DMS114 treated with DMSO at 0.1 percent for 48 hours (cell line): ENCODE data around the gene POLR2E.

ENCODE experiments used
- DNase-seq: peaks from one replicate; lab custom pipeline; 2025; ENCODE audit not compliant: unreplicated experiment; lab: John Stamatoyannopoulos, UW

POLR2E gene

DNA sequence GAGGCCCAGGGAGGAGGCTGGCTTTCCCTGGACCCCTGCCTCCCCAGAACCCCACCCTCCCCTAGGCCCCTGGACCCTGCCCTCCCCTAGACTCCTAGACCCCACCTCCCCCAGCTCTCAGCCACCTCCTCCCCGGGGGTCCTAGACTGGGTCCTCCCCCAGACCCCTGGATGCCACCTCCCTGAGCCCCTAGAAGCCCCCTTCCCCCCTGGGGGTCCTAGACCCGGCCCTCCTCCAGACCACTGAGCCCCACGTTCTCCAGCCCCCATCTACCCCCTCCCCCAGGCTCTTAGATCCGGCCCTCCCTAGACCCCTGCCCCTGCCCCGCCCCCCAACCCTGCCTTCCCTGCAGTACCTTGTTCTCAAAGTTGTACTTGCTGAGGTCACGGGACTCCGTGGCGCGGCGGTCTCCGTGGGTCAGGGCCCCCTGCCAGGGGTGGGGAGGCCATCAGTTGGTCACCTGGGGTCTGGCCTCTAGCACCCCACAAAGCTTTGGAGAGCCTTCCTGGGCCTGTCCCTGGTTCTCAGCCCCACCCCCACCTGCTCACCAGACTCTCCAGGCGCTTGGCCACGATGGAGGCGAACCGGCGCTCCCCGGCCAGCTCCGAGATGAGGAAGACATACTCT is 16.6 kb upstream of the POLR2E start:
- DNase-seq: no peak

DNA sequence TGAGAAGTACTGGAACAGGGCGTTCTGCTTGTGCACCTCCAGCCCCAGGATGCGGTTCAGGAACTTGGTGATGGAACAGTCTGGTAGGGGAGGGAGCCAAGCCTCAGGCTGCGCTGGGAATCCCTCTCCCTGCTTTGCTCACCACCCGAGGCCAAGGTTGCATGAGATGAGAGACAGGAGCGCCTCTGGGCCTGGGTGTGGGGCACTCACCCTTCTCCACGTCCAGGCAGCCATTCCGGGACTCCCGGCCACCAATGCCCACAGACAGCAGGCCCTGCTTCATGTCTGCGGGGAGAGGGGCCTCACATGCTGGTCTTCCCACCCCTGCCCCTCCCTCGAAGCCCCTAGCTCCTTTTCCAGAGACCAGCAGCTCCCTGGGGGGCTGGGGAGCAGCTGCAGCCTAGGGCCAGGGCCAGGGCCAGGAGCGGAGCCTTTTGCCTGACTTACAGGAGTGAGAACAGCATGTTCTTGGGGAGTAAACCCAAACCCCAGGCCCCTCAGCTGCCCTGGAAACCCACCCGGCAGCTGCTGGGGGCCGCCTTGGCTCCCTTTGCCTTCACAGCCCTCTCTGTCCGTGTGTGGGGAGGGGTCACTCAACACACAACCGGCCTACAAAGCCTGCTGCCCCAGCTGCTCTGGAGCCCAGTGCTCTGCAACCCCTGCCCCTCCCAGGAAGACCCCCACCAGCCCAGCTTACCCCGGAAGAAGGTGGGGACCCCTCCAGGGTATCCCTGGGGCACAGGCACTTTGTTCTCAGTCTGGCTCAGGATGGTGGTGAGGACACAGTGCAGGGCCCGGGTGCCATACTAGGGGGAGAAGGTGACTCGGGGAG is 15.8 kb upstream of the POLR2E start:
- DNase-seq: no peak

DNA sequence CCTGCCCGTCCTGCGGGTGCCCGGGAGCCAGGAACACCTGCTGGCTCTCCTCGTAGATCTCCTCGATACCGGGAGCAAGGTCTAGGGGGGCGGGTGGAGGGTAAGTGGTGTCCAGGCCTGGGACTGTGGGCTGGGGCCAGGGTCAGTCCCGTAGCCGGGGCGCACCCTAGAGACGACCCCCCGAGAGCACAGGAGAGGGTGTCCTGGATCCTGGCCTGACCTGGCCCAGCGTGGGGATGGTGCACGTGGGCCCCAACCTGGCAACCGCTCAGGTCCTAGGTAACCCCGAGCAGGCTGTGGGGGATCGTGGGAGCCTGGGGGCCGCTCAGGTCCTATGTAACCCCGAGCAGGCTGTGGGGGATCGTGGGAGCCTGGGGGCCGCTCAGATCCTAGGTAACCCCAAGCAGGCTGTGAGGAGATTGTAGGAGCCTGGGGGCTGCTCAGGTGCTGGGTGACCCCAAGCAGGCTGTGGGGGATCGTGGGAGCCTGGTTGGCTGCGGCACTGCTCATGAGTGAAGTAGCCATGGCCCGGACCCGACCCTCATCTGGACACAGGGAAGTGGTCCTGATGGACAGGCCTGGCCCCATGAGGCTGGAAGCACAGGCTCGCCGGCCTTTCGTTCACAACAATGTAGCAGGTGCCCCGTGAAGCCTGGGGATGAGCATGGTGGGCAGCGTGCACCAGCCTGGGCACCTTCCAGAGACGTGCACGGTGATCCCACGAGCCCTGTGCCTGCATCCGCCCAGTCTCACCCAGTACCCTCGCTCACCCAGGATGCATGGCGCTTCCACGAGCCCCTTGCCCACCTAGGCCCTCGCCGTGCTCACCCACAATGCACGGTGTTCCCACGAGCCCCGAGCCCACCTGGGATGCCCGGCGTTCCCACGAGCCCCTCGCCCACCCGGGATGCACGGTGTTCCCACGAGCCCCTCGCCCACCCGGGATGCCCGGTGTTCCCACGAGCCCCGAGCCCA is 14.8 kb upstream of the POLR2E start:
- DNase-seq: no peak

DNA sequence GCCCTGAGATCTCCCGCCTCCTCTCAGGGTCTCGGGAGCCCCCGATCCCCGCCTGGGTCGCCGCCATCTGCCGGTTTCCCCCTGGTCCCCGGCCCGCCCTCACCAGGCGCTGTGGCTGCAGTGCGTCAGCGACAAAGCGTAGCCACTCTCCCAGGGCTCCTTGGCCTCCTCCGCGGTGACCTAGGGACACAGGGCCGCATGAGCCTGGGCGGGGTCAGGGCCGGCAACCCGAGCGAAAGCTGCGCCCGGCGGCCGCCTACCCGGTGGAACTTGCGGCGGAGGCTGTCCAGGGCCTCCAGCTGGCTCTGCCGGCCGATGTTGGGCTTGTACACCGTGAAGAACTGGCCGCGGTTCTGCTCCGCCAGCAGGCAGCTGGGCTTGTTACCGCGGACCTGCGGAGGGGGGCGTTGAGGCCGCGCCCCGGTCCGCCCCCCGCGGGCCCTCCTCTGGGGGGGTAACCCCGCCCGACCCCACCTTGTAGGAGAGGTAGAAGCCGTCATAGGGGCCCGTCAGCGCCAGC is 13.9 kb upstream of the POLR2E start:
- no peak for DNase-seq

DNA sequence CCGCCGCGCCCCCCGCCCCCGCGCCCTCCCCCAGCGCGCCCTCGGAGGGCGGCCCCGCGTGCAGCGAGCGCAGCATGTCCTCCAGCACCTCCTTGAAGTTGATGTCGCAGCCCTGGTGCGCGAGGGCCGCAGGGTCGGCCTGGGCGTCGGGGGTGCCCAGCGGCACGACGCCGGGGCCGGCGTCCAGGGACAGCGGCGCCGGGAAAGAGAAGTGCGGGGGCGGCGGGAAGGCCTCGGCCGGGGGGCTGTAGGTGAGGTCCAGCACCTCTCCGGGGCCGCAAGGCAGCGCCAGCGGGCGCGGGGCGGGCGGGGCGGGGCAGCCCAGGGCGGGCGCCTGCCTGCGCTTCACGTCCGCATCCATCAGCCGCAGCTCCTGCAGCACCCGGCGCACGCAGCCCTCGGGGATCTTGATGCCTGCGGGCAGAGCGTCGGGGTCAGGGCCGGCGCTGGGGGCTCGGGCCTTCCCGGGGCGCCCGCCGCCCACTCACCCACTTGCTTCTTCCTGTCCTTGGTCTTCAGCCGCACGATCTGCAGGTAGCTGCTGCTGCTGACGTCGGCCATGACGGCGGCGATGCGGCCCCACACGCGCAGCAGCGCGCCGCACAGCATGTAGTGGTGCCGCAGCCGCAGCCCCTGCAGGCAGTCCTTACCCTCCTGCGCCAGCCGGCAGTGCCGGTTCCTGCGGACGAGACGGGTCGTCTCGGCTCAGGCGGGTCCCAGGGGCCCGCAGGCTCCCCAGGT is 13.3 kb upstream of the POLR2E start:
- DNase-seq: no peak

DNA sequence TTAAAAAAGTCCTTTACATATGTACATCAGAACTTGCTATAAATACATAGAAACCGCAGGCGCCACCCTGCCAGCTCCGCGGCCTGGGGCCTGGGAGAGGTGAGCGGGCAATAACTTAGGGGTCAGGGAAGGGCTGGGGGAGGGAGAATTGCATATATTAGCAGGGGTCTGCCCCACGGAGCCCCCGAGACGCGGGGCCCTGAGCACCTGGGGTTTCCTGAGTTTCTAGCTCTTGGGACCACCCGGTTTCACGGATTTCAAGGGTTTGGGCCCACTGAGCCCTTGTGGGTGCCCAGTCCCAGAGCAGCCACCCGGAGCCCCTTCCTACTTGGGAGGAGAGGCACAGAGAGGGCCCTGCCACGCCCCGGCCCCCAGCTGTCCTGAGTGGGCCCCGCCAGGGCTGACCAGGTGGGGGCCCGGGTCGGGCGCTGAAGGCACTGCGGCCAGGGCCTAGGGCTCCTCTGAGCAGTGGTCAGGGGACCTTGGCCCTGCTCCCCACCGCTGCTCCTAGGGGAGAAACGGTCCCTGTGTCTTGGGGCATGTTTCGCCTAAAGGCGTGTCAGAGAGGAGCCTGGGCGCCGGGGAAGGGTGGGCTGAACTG is 12.6 kb upstream of the POLR2E start:
- no peak for DNase-seq

DNA sequence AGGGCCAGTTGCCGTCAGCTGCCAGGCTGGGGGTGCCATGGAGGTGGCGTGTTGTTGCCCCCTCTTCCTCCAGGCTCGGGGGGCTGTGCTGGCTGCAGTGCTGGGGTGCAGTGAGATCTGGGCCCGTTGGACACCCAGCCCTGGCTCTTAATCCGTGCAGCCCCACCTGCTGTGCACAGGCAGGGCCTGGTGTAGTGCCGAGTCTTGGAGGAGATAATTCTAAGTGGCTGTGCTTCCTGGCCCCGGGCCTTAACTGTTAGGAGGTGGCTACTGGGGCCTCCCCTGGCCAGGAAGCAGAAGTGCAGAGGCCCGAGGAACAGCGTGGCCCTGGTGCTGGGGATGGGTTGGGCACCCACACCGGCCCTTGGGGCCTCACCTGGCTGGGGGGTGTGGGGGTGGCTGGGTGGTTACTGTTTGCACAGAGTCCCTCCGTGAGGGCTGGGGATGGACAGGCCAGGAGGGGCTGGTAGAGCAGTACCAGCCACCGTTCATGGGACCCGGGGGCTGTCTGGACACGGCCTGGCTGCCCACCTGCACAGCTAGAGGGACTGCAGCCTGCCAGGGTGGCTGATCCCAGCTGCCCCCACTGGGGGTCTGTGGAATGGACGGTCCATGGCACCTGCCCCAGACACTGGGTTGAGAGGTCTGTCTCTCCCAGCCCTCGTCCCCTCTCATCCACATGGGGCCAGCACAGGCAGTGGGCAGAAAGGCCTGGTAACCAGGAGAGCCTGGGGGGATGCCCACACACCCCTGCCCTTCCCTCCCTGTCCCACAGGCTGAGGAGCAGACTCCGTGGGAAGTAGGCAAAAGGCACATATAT is 11.9 kb upstream of the POLR2E start:
- DNase-seq: no peak

DNA sequence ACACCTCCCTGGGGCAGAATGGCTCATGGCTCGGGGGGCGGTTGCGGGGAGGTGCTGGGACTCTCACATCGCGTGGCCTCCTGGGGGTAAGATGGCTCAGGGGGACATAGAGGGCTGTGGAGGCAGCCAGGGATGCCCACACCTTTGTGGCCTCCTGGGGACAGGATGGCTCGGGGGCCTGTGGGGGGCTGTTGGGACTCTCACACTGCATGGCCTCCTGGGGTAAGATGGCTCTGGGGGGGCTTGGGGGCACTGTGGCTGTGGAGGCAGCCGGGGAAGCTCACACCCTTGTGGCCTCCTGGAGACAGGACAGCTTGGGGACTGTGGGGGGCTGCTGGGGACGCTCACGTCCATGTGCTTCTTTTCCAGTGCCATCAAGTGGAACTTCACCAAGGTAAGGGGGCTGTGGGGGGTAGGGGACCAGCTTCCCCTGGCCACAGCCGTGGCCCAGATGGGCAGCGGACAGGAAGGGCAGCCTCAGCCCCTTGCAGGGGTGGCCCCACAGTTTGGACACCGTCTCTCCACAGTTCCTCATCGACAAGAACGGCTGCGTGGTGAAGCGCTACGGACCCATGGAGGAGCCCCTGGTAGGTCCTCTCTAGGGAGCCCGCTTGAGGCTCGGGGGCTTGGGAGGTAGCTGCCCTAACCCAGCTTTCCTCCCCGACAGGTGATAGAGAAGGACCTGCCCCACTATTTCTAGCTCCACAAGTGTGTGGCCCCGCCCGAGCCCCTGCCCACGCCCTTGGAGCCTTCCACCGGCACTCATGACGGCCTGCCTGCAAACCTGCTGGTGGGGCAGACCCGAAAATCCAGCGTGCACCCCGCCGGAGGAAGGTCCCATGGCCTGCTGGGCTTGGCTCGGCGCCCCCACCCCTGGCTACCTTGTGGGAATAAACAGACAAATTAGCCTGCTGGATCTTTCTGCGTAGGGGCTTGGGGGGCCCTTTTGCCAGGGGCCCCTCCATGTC is 11.0 kb upstream of the POLR2E start:
- DNase-seq: no peak

DNA sequence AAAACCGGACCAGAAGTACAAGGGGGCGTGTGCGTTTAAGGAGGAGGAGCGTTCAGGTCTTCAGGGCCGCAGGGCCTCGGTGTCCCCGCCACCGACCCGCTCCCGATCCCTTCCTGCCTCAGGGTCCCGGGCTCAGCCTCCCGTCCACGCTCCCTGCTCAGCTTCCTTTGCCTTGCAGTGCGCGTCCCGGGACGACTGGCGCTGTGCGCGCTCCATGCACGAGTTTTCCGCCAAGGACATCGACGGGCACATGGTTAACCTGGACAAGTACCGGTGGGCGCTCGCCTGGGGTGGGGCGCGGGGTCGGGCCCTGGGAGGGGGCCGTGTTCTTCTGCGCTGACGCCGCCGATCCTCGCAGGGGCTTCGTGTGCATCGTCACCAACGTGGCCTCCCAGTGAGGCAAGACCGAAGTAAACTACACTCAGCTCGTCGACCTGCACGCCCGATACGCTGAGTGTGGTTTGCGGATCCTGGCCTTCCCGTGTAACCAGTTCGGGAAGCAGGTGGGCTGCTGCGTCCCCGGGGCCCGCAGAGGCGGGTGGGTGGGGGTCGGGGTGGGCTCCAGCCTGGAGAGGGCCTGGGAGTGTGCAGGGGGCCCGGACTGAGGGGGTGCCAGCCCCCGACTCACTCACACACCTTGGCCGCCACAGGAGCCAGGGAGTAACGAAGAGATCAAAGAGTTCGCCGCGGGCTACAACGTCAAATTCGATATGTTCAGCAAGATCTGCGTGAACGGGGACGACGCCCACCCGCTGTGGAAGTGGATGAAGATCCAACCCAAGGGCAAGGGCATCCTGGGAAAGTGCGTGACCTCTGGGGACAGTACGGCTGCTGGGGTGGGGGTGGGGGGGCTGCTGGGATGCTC is 10.1 kb upstream of the POLR2E start:
- DNase-seq: no peak

DNA sequence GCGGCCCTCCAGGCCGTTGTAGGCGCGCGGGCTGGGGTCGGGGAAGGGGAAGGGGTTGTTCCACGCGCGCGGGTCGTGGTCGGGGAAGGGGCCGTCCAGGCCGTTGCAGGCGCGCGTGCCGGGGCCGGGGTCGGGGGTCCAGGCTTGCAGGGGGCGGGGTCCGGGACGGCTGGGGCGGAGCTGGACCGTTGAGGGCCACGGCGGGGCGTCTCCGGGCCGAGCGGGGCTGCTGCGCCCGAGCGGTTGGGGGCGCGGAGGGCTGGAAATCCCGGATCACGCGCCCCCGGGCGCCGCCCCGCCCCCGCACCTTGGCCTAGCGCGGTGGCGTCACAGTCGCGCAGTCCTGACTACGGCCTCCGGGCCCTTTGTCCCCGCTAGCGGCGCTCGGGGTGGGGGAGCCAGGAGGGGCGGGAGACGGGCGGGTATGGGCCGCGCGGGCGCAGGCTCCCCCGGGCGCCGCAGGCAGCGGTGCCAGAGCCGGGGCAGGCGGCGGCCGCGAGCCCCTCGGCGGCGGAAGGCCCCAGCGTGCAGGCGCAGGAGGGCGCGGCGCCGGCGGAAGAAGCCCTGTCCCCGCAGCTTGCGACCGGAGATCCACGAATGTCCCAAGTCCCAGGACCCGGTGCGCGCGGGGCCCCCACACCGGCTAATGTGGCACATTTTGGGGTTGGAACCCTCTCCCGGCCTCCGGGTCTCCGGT is 9.3 kb upstream of the POLR2E start:
- peak; percentile 13 for DNase-seq

DNA sequence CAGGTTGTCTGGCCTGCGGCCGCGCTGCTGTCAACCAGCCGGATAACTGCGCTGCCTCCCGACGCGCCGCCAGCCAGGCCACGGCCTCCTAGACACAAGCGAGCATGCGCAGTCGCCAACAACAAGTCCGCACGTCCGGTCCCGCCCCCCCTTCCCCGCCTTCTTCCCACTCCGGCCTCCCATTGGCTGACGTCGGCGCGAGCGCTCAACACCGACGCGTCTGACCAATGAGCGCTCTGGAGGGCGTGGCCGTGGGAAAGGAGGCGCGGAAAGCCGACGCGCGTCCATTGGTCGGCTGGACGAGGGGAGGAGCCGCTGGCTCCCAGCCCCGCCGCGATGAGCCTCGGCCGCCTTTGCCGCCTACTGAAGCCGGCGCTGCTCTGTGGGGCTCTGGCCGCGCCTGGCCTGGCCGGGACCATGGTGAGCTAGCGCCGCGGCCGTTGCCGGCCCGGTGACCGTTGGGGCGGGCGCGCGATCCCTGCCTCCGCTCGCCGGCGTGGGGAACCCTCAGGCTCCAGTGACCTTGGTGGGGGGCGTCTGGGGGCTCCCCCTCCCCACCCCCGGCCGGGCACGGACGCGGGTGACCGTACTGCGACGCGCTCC is 8.6 kb upstream of the POLR2E start, which contains the start of gene GPX4:
Gene GPX4, plus strand, starts transcription at position 287 of the 603 bp plus-strand sequence. Its CDS starts 50 bp downstream, at position 337.
- DNase-seq: peak; percentile 84

DNA sequence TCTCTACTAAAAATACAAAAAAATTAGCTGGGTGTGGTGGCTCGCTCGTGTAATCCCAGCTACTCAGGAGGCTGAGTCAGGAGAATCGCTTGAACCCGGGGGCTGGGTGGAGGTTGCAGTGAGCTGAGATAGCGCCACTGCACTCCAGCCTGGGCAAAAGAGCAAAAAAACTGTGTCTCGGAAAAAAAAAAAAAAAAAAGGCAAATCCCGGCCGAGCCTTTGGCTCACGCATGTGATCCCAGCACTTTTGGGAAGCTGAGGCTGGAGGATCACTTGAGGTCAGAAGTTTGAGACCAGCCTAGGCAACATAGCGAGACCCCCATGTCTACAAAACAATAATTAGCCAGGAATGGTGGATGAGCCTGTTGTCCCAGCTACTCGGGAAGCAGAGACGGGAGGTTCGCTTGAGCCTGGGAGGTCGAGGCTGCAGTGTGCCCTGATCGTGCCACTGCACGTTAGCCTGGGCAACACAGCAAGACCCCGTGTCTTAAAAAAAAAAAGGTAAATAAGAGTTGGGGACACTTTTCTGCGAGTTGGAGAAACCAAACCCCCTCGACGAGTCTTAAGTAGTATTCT is 8.0 kb upstream of the POLR2E start:
- no peak for DNase-seq

DNA sequence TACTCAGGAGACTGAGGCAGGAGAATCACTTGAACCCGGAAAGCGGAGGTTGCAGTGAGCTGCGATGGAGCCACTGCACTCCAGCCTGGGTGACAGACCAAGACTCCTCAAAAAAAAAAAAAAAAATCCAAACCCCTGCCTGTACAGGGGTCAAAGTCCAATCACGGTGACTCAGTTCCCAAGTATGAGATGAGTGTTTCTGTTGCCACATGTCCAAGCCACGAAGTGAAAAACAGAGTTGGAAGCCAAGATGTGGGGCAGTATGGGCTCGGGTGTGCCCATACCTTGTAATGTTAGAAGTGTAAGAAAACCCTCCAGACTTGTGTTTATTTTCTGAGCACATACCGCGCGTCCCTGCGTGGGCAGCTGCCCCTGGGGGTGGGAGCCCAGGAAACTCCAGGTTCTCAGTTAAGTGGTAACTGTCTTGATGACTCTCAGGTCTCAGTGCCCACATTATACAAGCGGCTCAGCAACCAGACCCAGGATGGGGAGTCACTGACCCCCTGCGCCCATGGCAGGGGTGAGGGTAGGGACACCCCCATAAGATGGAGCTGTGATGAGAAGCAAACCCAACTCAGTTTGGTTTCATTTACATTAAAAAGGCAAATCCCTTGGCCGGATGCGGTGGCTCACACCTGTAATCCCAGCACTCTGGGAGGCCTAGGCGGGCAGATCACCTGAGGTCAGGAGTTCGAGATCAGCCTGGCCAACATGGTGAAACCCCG is 7.4 kb upstream of the POLR2E start:
- no peak for DNase-seq

DNA sequence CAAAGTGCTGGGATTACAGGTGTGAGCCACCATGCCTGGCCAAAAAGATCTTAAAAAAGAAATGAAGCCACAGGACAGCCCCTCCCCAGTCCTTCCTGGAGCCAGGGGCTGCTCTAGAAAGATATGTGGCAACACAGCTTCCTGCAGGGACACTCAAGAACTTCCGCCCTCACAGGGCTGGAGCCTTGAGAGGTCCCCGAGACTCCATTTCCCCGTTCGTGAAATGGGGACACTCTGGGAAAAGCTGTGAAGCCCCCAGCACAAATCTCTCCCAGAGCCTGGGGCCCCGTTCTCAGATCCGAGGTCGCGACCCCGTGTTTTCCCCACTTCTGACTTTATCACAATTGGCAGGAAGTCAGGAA is 6.1 kb upstream of the POLR2E start:
- no peak for DNase-seq
